ENCODE results near the gene PPFIA2.

DNA sequence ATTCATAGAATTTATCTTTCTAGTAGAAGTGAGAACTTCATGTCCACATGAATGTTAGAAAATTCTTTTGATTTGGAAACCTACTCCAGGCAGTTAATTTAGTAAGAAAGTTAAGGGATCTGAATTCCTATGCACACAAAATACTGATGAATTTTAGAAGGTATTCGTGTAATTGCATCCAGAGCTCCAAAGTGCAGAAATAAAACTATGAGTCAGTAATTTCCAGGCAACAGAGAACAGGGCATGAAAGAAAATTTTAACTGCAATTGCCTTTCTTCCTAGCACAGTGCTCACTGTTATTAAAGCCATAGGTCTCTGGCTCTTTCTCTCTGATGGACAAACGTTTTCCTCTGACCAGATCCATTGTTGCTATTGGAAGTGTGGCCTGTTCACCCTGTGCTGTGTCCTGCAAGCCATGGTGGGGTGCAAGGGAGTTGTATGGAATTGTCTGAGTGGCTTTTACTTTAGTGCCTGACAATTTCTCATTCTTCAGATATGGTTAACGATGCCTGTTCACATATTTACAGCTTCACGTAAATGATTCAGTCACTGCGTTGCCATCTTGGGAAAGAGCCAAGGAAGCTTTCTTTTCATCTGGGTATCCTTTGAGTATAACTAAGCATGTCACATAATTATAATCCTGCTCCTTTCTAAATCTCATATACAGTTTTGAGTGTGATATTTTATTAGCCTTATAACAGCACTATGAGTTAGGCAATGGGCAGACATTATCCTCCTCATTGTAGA lies 536.1 kb downstream of the PPFIA2 start:
- no peak for TF ChIP-seq BRCA1 (IDR thresholded peaks at IDR 0.05; ENCODE audit: low read depth, low read length)
- TF ChIP-seq, protein P1, sequence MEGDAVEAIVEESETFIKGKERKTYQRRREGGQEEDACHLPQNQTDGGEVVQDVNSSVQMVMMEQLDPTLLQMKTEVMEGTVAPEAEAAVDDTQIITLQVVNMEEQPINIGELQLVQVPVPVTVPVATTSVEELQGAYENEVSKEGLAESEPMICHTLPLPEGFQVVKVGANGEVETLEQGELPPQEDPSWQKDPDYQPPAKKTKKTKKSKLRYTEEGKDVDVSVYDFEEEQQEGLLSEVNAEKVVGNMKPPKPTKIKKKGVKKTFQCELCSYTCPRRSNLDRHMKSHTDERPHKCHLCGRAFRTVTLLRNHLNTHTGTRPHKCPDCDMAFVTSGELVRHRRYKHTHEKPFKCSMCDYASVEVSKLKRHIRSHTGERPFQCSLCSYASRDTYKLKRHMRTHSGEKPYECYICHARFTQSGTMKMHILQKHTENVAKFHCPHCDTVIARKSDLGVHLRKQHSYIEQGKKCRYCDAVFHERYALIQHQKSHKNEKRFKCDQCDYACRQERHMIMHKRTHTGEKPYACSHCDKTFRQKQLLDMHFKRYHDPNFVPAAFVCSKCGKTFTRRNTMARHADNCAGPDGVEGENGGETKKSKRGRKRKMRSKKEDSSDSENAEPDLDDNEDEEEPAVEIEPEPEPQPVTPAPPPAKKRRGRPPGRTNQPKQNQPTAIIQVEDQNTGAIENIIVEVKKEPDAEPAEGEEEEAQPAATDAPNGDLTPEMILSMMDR (IDR thresholded peaks at IDR 0.05 in 2 of 3, conservative IDR thresholded peaks at IDR 0.05 in 1 of 3; ENCODE audit: control insufficient read depth in 2 of 3, extremely low read depth in 1 of 3, insufficient read depth in 1 of 3, low read depth in 3 of 3, low read length in 3 of 3): no peak

All from GM12878 (cell line).